Nephron progenitor cell (in vitro differentiated cells): ENCODE measurements around the gene RUNX3.

ENCODE experiments used
- DNase-seq: peaks from one replicate; pipeline ENCODE4 v3.0.0; 2021
- H3K27ac Mint-ChIP-seq: 2 replicates; pipeline ENCODE4 v1.8.0; 2021; ENCODE audit warnings: mild to moderate bottlenecking, moderate library complexity, mixed read lengths
- H3K27me3 Mint-ChIP-seq: 2 replicates; pipeline ENCODE4 v1.8.0; 2021; ENCODE audit warnings: mild to moderate bottlenecking, low read depth, mixed read lengths; ENCODE audit not compliant: poor library complexity
- H3K36me3 Mint-ChIP-seq: 2 replicates; pipeline ENCODE4 v1.8.0; 2021; ENCODE audit warnings: low read depth, mixed read lengths
- H3K4me1 Mint-ChIP-seq: 2 replicates; pipeline ENCODE4 v1.8.0; 2021; ENCODE audit warnings: mixed read lengths
- H3K4me3 Mint-ChIP-seq: 2 replicates; pipeline ENCODE4 v1.8.0; 2021; ENCODE audit warnings: mild to moderate bottlenecking, moderate library complexity, mixed read lengths
- H3K9me3 Mint-ChIP-seq: 2 replicates; pipeline ENCODE4 v1.8.0; 2021; ENCODE audit warnings: mild to moderate bottlenecking, moderate library complexity, mixed read lengths
- TF ChIP-seq, protein P1 (sequence below): fragments of 200-600 bp; sonication (generic); IDR thresholded peaks from 2 replicates; pipeline ENCODE4 v1.5.0; 2021; ENCODE audit warnings: antibody characterized with exemption

RUNX3 gene

DNA sequence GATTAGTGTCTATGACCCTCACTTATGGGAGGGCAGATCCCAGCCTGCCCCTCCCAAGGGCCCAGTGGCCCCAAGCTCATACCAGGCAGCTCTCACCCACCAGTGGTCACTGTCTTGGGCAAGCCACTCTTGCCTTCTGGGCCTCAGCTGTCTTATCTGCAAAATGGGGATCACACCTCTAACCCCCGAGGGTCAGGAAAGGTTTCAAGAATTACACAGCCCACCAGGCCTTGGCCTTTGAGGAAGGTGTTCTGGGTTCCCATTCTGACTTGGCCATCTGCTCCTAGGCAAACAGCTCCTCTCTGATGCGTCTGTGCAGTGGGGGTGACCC lies 16.8 kb downstream of the RUNX3 start:
- no peak for DNase-seq
- H3K9me3 Mint-ChIP-seq = no peaks in the 10 kb centered on the region
- TF ChIP-seq, protein P1, sequence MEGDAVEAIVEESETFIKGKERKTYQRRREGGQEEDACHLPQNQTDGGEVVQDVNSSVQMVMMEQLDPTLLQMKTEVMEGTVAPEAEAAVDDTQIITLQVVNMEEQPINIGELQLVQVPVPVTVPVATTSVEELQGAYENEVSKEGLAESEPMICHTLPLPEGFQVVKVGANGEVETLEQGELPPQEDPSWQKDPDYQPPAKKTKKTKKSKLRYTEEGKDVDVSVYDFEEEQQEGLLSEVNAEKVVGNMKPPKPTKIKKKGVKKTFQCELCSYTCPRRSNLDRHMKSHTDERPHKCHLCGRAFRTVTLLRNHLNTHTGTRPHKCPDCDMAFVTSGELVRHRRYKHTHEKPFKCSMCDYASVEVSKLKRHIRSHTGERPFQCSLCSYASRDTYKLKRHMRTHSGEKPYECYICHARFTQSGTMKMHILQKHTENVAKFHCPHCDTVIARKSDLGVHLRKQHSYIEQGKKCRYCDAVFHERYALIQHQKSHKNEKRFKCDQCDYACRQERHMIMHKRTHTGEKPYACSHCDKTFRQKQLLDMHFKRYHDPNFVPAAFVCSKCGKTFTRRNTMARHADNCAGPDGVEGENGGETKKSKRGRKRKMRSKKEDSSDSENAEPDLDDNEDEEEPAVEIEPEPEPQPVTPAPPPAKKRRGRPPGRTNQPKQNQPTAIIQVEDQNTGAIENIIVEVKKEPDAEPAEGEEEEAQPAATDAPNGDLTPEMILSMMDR = no peak
- H3K36me3 Mint-ChIP-seq = no peaks in the 10 kb centered on the region
- peaks cover 10% of the 10 kb centered on the region for H3K27me3 Mint-ChIP-seq
- no peak overlapping the region for H3K27ac Mint-ChIP-seq
- H3K4me3 Mint-ChIP-seq = no peak overlapping the region
- peaks cover 70% of the 10 kb centered on the region for H3K4me1 Mint-ChIP-seq

DNA sequence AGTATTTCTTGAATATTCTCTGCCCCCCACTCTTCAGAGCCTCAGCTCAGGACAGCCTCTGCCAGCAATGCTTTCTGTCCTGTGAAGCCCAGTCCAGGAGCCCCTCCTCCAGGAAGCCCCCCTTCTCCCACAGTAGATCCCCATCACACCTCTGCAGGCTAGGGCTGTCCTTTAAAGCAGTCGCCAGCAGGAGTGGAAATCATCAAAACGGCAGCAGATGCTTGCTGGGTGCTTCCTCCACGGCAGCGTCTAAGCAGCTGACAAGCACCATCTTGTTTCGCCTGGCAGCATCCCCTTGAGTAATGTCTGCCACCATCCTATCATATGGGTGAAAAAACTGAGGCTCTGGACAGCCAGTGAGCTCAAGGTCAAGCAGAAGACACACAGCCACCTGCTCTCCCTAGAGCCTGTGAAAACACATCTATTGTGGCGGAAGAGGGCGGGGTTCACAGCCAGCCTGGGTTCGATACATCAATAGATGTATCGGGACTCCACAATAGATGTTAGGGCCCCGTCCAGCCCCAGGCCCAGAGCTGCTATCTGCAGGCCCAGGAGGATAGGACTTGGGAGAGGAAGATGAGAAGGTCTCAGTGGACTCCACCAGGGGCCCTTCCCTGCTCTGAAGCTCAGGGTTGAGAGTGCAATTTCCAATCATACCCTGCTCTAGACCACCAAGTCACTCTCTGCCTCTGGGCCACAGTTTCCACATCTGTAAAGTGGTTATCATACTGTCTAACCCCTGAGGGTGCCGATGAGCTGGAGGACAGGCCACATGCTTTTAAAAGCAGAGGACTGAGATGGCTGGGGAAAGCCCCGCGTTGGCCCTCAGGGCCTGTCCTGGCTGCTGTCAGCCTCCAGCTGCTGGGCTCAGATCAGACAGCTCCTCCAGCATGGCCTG lies 17.5 kb downstream of the RUNX3 start:
- peaks cover 11% of the 10 kb centered on the region for H3K27me3 Mint-ChIP-seq
- peak; percentile 2 for DNase-seq
- peaks cover 5% of the 10 kb centered on the region for H3K9me3 Mint-ChIP-seq
- TF ChIP-seq, protein P1 = no peak
- no peak overlapping the region for H3K4me3 Mint-ChIP-seq
- H3K36me3 Mint-ChIP-seq = peaks cover 4% of the 10 kb centered on the region
- peaks cover 70% of the 10 kb centered on the region for H3K4me1 Mint-ChIP-seq
- H3K27ac Mint-ChIP-seq = no peak overlapping the region

DNA sequence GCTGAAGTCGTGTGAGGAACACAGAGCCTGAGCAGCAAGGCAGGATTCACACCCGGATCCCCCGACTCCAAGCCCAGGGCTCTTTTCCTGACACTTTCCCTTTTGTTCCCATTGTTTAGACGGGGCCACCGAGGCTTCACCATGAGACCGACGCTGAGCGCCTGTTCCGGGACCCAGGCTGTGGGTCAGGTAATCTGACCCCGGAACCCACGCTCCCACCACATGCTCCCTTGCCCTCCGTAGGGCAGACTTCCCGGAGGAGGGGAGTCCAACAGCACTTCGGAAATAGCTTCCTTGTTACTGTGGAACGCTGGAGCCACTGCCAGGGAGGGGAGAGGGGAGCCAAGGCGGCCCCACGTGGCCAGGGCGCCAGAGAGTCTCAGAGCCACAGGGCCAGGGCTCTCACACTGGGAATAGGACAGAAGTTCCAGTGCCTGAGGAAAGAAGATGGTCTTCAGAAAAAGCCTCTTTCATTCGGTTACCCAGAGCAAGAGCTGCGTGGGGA lies 18.4 kb downstream of the RUNX3 start:
- Mint-ChIP-seq H3K27ac (peak overlapping the region; percentile 16), H3K4me1 (peaks cover 63% of the 10 kb centered on the region), H3K27me3 (peaks cover 11% of the 10 kb centered on the region), H3K36me3 (peaks cover 4% of the 10 kb centered on the region), H3K4me3 (no peak overlapping the region), H3K9me3 (peaks cover 8% of the 10 kb centered on the region)
- TF ChIP-seq, protein P1 = no peak
- DNase-seq = peak; percentile 8

DNA sequence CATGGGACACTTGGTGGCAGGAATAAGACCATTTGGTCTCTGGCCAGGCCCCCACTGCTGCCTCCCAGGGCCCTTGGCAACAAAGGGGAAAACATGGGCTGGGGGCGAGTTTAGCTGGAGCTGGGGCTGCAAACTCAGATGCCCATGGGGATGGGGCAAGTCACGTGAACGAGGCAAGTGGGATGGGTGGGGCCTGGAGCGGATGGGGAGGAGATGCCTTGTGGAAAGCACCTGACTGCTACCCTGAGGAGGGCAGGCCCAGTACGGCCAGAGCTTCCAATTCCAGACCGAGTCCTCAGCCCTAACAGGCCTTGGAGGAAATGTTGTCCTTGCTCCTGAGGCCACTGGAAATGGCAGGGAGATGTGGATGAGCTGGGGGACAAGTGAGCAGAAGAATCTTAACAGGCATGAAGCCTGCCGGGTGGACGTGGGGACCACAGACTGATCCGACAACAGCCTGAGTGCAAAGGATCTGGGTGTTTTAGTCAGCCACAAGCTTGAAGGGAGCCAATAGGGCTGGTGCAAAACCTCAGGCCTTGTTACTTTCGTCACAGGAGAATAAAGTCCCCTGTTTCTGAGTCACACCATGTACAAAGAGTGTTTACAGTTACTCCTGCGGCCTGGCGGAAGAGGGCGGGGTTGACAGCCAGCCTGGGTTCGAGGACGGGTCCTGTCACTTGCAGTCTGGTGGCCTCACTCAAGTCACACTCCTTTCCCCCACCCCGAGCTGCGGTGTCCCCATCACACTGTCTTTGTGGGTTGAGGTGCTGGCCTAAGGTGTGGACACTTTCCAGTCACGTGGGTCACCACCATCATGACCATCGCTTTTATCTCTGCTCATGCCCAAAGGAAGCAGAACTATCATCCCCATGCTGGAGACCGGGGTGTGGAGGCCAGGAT lies 19.1 kb downstream of the RUNX3 start:
- no peak overlapping the region for H3K27ac Mint-ChIP-seq
- H3K36me3 Mint-ChIP-seq = peaks cover 4% of the 10 kb centered on the region
- H3K9me3 Mint-ChIP-seq = peaks cover 8% of the 10 kb centered on the region
- H3K27me3 Mint-ChIP-seq = peaks cover 11% of the 10 kb centered on the region
- peak; percentile 4 for DNase-seq
- TF ChIP-seq, protein P1 = no peak
- peak overlapping the region; percentile 36 for H3K4me3 Mint-ChIP-seq
- H3K4me1 Mint-ChIP-seq = peaks cover 56% of the 10 kb centered on the region

DNA sequence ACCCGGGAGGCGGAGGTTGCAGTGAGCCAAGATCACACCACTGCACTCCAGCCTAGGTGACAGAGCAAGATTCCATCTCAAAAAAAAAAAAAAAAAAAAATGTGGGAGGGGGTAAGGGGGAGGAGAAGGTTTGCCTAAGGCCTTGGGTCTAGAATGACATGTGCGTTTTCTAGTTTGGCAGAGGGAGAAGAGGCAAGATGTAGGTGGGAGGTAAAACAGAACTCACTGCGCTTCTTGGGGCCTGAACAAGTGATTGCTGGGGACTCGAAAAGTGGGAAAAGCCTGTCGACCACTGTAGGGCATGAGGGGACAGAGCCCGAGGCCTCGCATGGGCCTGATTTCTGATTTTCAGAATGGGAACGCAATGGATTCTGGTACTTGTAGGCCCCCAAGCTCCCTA lies 19.9 kb downstream of the RUNX3 start:
- H3K4me1 Mint-ChIP-seq = peaks cover 48% of the 10 kb centered on the region
- H3K27me3 Mint-ChIP-seq = peaks cover 11% of the 10 kb centered on the region
- TF ChIP-seq, protein P1 = no peak
- peaks cover 8% of the 10 kb centered on the region for H3K9me3 Mint-ChIP-seq
- no peak for DNase-seq
- peaks cover 4% of the 10 kb centered on the region for H3K36me3 Mint-ChIP-seq
- H3K4me3 Mint-ChIP-seq = no peak overlapping the region
- H3K27ac Mint-ChIP-seq = no peak overlapping the region
